Endothelial cell of umbilical vein (primary cell): ENCODE data around the gene FTO. TPM values are rescaled to one million over a fixed set of nuclear protein-coding genes. Genes with fewer than 3 reads are reported as not detected.

ENCODE experiments used
- BruUV-seq: library from RNA; stranded (reverse); fragments of 400-500 nt; replicated peaks from 2 replicates; lab custom pipeline; 2021; lab: Mats Ljungman, UMichigan
- CTCF ChIA-PET: fragments of 300-600, 350-600 bp; sonication (Branson Sonifier 250); formaldehyde crosslinking; loops from one replicate; lab custom pipeline; 2021; ENCODE audit warnings: antibody characterized with exemption, inconsistent platforms; lab: Charles Lee
- POLR2A ChIA-PET: fragments of 300-600, 350-600 bp; sonication (Branson Sonifier 250); formaldehyde crosslinking; loops from one replicate; lab custom pipeline; 2021; ENCODE audit warnings: antibody characterized with exemption, inconsistent platforms; lab: Charles Lee
- DNase-seq: peaks from one replicate; pipeline ENCODE4 v3.0.0-alpha.2; 2011; ENCODE audit warnings: low read depth, low spot score
- FAIRE-seq: peaks from 2 replicates; lab custom pipeline; 2011; peaks lifted over from hg19 to GRCh38; lab: Jason Lieb, UNC
- H2AFZ ChIP-seq: 2 replicates; pipeline ENCODE4 v1.6.0; 2012; ENCODE audit warnings: low read depth, low read length, control low read depth, inconsistent platforms
- H3K27ac ChIP-seq: 2 replicates; pipeline ENCODE4 v1.5.1; 2011; ENCODE audit warnings: low read depth, mild to moderate bottlenecking, control low read depth, low read length, moderate library complexity; ENCODE audit not compliant: insufficient read depth
- H3K27me3 ChIP-seq, 2 experiments: 2 replicates each; pipeline versions ENCODE4 v1.6.0 to v1.6.1; 2011; ENCODE audit warnings: low read length in 2 of 2, mixed read lengths in 1 of 2; ENCODE audit not compliant: control insufficient read depth in 2 of 2, insufficient read depth in 2 of 2
- H3K36me3 ChIP-seq, 2 experiments: 2 replicates in 1 of 2; 3 replicates in 1 of 2; pipeline ENCODE4 v1.5.1; 2011; ENCODE audit warnings: low read length in 2 of 2, mild to moderate bottlenecking in 1 of 2, moderate library complexity in 1 of 2; ENCODE audit not compliant: control insufficient read depth in 2 of 2, insufficient read depth in 2 of 2; ENCODE audit errors: extremely low read depth in 1 of 2
- H3K4me1 ChIP-seq: 3 replicates; pipeline ENCODE4 v1.5.1; 2011; ENCODE audit warnings: mild to moderate bottlenecking, low read length; ENCODE audit not compliant: control insufficient read depth, insufficient read depth; ENCODE audit errors: extremely low read depth
- H3K4me2 ChIP-seq: 2 replicates; pipeline ENCODE4 v1.6.1; 2011; ENCODE audit warnings: low read length, control low read depth, mixed read lengths; ENCODE audit not compliant: insufficient read depth
- H3K4me3 ChIP-seq, 3 experiments: fragments of 200-600 bp in 1 of 3; sonication (generic), shearing (Covaris generic) in 1 of 3; replicated peaks in 1 of 3; 2 replicates each; pipeline ENCODE4 v1.5.1; 2011 to 2016; ENCODE audit warnings: control low read depth in 3 of 3, low read length in 3 of 3, mild to moderate bottlenecking in 2 of 3, inconsistent platforms in 1 of 3, low read depth in 1 of 3, moderate library complexity in 1 of 3; ENCODE audit not compliant: insufficient read depth in 1 of 3
- H3K79me2 ChIP-seq: 2 replicates; pipeline ENCODE4 v1.6.0; 2012; ENCODE audit warnings: low read length, inconsistent platforms; ENCODE audit not compliant: control insufficient read depth, insufficient read depth
- H3K9ac ChIP-seq: replicated peaks from 2 replicates; pipeline ENCODE3; 2011; ENCODE audit warnings: low read length, control low read depth; ENCODE audit not compliant: insufficient read depth; ENCODE audit errors: extremely low read depth
- H3K9me1 ChIP-seq: replicated peaks from 3 replicates; pipeline ENCODE4 v1.6.0; 2011; ENCODE audit warnings: mild to moderate bottlenecking, low read length; ENCODE audit not compliant: control insufficient read depth, insufficient read depth; ENCODE audit errors: extremely low read depth
- H3K9me3 ChIP-seq: replicated peaks from 2 replicates; pipeline ENCODE4 v1.5.1; 2012; ENCODE audit warnings: low read length, inconsistent platforms; ENCODE audit not compliant: control insufficient read depth, insufficient read depth
- H4K20me1 ChIP-seq: replicated peaks from 2 replicates; pipeline ENCODE3; 2011; ENCODE audit warnings: mild to moderate bottlenecking, low read length; ENCODE audit not compliant: control insufficient read depth, insufficient read depth; ENCODE audit errors: extremely low read depth
- EZH2 ChIP-seq: IDR thresholded peaks from 2 replicates; pipeline ENCODE4 v1.6.1; 2012; ENCODE audit warnings: borderline replicate concordance, low read depth, mild to moderate bottlenecking, moderate library complexity, low read length, inconsistent platforms; ENCODE audit not compliant: severe bottlenecking
- FOS ChIP-seq: IDR thresholded peaks from 2 replicates; pipeline ENCODE4 v1.6.1; 2011; ENCODE audit warnings: mild to moderate bottlenecking, low read length, moderate library complexity, borderline replicate concordance; ENCODE audit not compliant: insufficient read depth
- GATA2 ChIP-seq: IDR thresholded peaks from 2 replicates; pipeline ENCODE4 v1.7.0; 2011; ENCODE audit warnings: low read depth, mild to moderate bottlenecking, moderate library complexity, mixed read lengths, low read length; ENCODE audit not compliant: insufficient read length, insufficient read depth
- JUN ChIP-seq: IDR thresholded peaks from 2 replicates; pipeline ENCODE4 v1.6.1; 2011; ENCODE audit warnings: borderline replicate concordance, low read depth; ENCODE audit not compliant: insufficient read length, insufficient read depth
- MYC ChIP-seq: IDR thresholded peaks from one replicate; pipeline ENCODE4 v1.6.1; 2011; ENCODE audit warnings: mild to moderate bottlenecking, low read depth, low read length
- POLR2A ChIP-seq: IDR thresholded peaks from 2 replicates; pipeline ENCODE4 v1.6.1; 2012; ENCODE audit warnings: low read depth, mild to moderate bottlenecking, control low read depth, low read length
- POLR2AphosphoS5 ChIP-seq: IDR thresholded peaks from 2 replicates; pipeline ENCODE4 v1.6.1; 2012; ENCODE audit warnings: low read depth, mild to moderate bottlenecking, control low read depth, low read length, moderate library complexity; ENCODE audit not compliant: insufficient read depth
- dilution Hi-C: fragments of 300-500 bp; cut with MboI; formaldehyde crosslinking; loops from one replicate; pipeline ENCODE4 v1.15.0; 2019; ENCODE audit warnings: low sequenced_read_pairs; ENCODE audit not compliant: extremely low pct_ligation_motif_present
- intact Hi-C: fragments of 100-400 bp; cut with micrococcal nuclease; formaldehyde crosslinking; loops from one replicate; pipeline ENCODE4 v1.10.0; 2022
- polyA plus RNA-seq, 4 experiments: library from polyadenylated mRNA; depleted of rRNA in 3 of 4; stranded (reverse) in 3 of 4; unstranded in 1 of 4; fragments of >200 nt; gene quantifications; 2 replicates each; pipeline versions ENCODE4 v1.2.1 to v1.2.3, GENCODE V29; 2011 to 2012; ENCODE audit warnings: missing spikeins in 1 of 4
- total RNA-seq: library from RNA; stranded (reverse); gene quantifications from 2 replicates; pipeline ENCODE4 v1.2.3, GENCODE V29; 2021
- TF ChIP-seq, protein P1 (sequence below): IDR thresholded peaks from 2 replicates; pipeline ENCODE4 v1.6.1; 2011; ENCODE audit not compliant: insufficient read depth, insufficient read length
- TF ChIP-seq, protein P2 (sequence below), 2 donors: IDR thresholded peaks; 1 replicate in 1 of 2; 2 replicates in 1 of 2; pipeline ENCODE4 v1.5.1; 2011; ENCODE audit warnings: low read length in 2 of 2, mild to moderate bottlenecking in 2 of 2, moderate library complexity in 2 of 2, control low read depth in 1 of 2, inconsistent platforms in 1 of 2, low read depth in 1 of 2; ENCODE audit not compliant: insufficient read depth in 1 of 2; ENCODE audit errors: extremely low read depth in 1 of 2

The FTO gene
- total and polyA plus RNA-seq, 2 donors (not counting 3 experiments of a cell fraction or from before 2014, with no cell fraction given): 48.6 to 87.1 TPM

DNA sequence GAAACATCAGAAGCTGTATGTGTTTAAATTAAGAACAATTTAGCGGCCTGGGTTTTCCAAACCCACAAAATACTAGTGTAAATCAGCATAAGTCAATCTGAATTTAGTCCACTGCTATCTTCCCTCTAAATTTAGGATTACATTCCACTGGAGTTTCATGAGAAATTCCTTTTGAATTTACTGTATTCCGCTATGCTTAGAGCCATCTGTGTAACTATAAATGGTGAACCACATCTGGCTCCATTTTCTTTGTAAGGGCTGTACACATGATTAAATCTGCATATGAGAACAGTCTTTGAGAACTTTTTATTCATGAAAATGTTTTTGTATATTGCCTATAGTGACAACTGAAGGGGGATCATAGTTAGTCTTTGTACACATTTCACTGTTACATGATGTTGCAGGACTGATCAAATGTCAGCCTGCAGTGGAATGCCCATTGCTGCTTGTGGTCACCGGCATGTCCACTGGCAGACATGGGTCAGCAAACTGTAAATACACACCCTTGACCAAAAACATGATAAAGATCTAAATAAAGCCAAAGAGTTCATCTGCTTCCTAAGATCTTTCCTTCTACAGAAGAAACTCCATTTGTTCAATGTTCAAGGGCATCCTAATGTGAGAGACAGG lies 37.1 kb upstream of the FTO start:
- Histone ChIP-seq H3K9me3 (no peaks in the 10 kb centered on the region), H3K27ac (no peak overlapping the region), H3K27me3 (no peaks in the 10 kb centered on the region), H3K4me2 (no peak overlapping the region), H3K9me1 (peaks cover 2% of the 10 kb centered on the region), H3K4me3 (no peak overlapping the region), H3K79me2 (no peaks in the 10 kb centered on the region), H2AFZ (no peak overlapping the region), H3K4me1 (no peaks in the 10 kb centered on the region), H3K9ac (no peak overlapping the region), H4K20me1 (no peaks in the 10 kb centered on the region), H3K36me3 (no peaks in the 10 kb centered on the region)
- FAIRE-seq (no peak), DNase-seq (no peak)
- TF ChIP-seq EZH2: no peak
- TF ChIP-seq, protein P1, sequence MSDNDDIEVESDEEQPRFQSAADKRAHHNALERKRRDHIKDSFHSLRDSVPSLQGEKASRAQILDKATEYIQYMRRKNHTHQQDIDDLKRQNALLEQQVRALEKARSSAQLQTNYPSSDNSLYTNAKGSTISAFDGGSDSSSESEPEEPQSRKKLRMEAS: no peak
- no peak for TF ChIP-seq GATA2
- TF ChIP-seq, protein P2, sequence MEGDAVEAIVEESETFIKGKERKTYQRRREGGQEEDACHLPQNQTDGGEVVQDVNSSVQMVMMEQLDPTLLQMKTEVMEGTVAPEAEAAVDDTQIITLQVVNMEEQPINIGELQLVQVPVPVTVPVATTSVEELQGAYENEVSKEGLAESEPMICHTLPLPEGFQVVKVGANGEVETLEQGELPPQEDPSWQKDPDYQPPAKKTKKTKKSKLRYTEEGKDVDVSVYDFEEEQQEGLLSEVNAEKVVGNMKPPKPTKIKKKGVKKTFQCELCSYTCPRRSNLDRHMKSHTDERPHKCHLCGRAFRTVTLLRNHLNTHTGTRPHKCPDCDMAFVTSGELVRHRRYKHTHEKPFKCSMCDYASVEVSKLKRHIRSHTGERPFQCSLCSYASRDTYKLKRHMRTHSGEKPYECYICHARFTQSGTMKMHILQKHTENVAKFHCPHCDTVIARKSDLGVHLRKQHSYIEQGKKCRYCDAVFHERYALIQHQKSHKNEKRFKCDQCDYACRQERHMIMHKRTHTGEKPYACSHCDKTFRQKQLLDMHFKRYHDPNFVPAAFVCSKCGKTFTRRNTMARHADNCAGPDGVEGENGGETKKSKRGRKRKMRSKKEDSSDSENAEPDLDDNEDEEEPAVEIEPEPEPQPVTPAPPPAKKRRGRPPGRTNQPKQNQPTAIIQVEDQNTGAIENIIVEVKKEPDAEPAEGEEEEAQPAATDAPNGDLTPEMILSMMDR (IDR thresholded peaks at IDR 0.05; ENCODE audit: extremely low read depth in 1 of 2, insufficient read depth in 1 of 2, low read depth in 1 of 2, low read length in 2 of 2): no peak
- TF ChIP-seq POLR2A: no peak
- no peak for TF ChIP-seq FOS
- TF ChIP-seq POLR2AphosphoS5: no peak
- no peak for TF ChIP-seq MYC
- TF ChIP-seq JUN: no peak
- intact Hi-C loops (no loop called here), dilution Hi-C loops (no loop called here)
- POLR2A ChIA-PET: no interaction called here
- no TSS peak for BruUV-seq
- CTCF ChIA-PET: interaction anchor here (1.0 to 1.2 kb wide), 2 partner anchors 13 to 38 kb away, joined by 3 read pairs; partner anchors contain the start of gene FTO
